Measurements from ENCODE around the gene KCNJ11. TPM values are rescaled to one million over a fixed set of nuclear protein-coding genes. Genes with fewer than 3 reads are reported as not detected.
A peak's percentile ranks its signal among the peaks of the same experiment; 100 is the strongest.

KCNJ11 gene
- total RNA-seq, 4 donors from 2014 or later = 1.7 to 6.0 (median 3.2) TPM; not detected in 1

- Histone ChIP-seq H3K4me3 (no peak overlapping the region), H3K27ac (no peak overlapping the region), H3K4me1 (no peaks in the 10 kb centered on the region), H3K9me3 (no peaks in the 10 kb centered on the region), H3K27me3 (no peaks in the 10 kb centered on the region), H3K36me3 (no peaks in the 10 kb centered on the region)
- TF ChIP-seq POLR2A (IDR thresholded peaks at IDR 0.05) (no peak), CTCF (IDR thresholded peaks at IDR 0.05) (no peak)
- no peak for DNase-seq
Observed at GRCh38 chr11:17418444-17419081, 30.1 kb upstream of the KCNJ11 start.

- TF ChIP-seq POLR2A (IDR thresholded peaks at IDR 0.05) (no peak), CTCF (IDR thresholded peaks at IDR 0.05) (no peak)
- Histone ChIP-seq H3K4me3 (no peak overlapping the region), H3K4me1 (no peaks in the 10 kb centered on the region), H3K27ac (no peak overlapping the region), H3K27me3 (no peaks in the 10 kb centered on the region), H3K9me3 (no peaks in the 10 kb centered on the region), H3K36me3 (no peaks in the 10 kb centered on the region)
- DNase-seq = no peak
Observed at GRCh38 chr11:17416492-17416891, 28.0 kb upstream of the KCNJ11 start.

- Histone ChIP-seq H3K27ac (no peak overlapping the region), H3K4me3 (no peak overlapping the region), H3K9me3 (no peaks in the 10 kb centered on the region), H3K4me1 (no peaks in the 10 kb centered on the region), H3K36me3 (no peaks in the 10 kb centered on the region), H3K27me3 (no peaks in the 10 kb centered on the region)
- peak in 1 of 3 donors; percentile 29 for DNase-seq
- no peak for TF ChIP-seq CTCF (IDR thresholded peaks at IDR 0.05)
- no peak for TF ChIP-seq POLR2A (IDR thresholded peaks at IDR 0.05)
Observed at GRCh38 chr11:17415523-17416104, 27.2 kb upstream of the KCNJ11 start.

- TF ChIP-seq POLR2A (IDR thresholded peaks at IDR 0.05) = no peak
- no peak for TF ChIP-seq CTCF (IDR thresholded peaks at IDR 0.05)
- Histone ChIP-seq H3K4me3 (no peak overlapping the region), H3K27ac (no peak overlapping the region), H3K27me3 (no peaks in the 10 kb centered on the region), H3K36me3 (no peaks in the 10 kb centered on the region), H3K9me3 (no peaks in the 10 kb centered on the region), H3K4me1 (no peaks in the 10 kb centered on the region)
- peak in 1 of 3 donors; percentile 22 for DNase-seq
Observed at GRCh38 chr11:17414992-17415391, 26.5 kb upstream of the KCNJ11 start.

- no peak overlapping the region for H3K27ac ChIP-seq
- H3K9me3 ChIP-seq = no peaks in the 10 kb centered on the region
- no peak overlapping the region for H3K4me3 ChIP-seq
- no peaks in the 10 kb centered on the region for H3K27me3 ChIP-seq
- H3K4me1 ChIP-seq = no peaks in the 10 kb centered on the region
- peak in 1 of 3 donors; percentile 49 for DNase-seq
- H3K36me3 ChIP-seq = no peaks in the 10 kb centered on the region
- TF ChIP-seq POLR2A (IDR thresholded peaks at IDR 0.05) (no peak), CTCF (IDR thresholded peaks at IDR 0.05) (no peak)
Observed at GRCh38 chr11:17414317-17414737, 25.9 kb upstream of the KCNJ11 start.

Measured in Peyer's patch (tissue), 4 donors.